ELR (cell line): ENCODE measurements around the gene CACUL1.

Experiments
- DNase-seq: peaks from one replicate; pipeline ENCODE4 v3.0.0-alpha.2; 2015; ENCODE audit warnings: low read depth

The CACUL1 gene

DNA sequence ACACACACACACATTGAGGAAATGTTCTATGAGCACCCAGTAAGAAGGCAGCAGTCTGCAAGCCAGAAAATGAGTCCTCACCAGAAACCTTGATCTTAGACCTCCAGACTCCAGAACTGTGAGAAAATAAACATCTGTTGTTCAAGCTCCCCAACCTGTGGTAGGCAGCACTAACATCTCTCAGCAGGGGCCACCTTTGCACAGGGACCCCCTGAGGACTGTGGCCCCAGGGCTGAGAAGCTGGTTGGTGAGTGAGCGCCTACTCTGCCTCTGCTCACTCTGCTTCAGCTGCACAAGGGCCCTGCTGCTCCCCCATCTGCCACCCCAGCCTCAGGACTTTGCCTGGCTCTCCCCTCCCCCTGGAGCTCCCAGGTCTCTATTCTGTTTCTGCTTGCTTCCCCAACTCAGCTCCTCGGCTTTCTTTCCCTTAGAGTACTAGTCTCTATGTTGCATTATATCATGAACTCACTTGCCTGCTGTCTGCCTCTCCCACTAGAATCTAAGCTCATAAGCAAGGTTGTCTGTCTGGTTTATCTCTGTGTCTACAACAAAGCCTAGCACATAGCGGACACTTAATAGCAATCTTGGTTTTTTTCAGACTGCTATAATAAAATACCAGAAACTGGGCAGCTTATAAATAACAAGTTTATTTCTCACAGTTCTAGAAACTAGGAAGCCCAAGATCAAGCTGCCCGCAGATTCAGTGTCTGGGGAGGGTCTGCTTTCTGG, 118.9 kb downstream of the CACUL1 start:
- no peak for DNase-seq

DNA sequence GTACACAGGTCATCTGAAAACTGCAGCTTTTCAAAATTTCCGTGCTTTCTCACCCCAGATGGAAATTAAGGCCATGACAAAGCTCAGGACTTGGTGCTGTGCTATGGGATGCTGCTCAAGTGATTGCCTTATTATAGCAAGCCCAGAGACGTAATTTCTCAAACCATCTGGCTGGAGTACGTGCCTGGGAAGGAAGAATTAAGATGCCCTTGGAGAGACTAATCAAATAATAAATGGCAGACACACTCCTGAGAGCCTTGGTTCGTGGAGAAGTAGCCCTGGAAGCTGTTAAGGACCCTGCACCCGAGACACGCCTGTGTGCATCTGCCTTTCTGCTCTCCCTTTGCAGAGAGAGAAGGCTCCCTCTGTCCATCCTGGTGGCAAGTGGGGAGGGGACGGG, 121.0 kb downstream of the CACUL1 start:
- no peak for DNase-seq

DNA sequence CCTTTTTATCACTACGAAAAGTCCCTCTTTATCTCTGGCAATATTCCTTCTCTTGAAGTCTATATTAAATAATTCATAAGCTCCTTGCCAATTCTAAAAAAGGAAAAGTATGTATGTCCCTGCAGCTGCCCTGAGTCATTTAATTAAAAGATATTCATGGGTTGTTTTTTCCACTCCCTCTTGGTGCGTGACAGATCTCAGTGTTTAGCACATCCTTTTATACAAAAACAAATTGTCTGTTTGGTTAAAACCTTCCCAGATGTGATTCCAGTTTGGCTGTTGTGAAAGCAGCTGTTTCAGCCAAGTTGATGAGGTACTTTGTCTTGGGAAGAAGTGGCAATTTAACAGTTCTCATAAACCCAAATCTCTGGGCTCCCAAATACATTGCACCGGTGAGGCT, 125.6 kb downstream of the CACUL1 start:
- no peak for DNase-seq

DNA sequence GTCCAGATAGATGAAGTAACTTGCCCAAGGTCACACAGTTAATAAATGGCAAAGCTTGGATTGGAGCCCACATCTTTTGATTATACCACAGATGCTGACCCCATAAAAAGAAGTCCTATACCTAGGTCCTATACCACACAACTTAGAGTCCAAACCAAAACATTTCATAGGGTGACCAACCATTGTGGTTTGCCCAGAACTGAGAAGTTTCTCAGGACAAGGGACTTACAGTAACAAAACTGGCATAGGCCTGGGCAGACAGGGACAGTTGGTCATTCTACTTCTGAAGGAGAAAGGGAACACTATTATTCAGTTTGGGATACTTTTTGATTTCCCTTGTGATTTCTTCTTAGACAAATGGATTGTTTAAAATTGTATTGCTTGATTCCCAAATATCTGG, 126.4 kb downstream of the CACUL1 start:
- no peak for DNase-seq

DNA sequence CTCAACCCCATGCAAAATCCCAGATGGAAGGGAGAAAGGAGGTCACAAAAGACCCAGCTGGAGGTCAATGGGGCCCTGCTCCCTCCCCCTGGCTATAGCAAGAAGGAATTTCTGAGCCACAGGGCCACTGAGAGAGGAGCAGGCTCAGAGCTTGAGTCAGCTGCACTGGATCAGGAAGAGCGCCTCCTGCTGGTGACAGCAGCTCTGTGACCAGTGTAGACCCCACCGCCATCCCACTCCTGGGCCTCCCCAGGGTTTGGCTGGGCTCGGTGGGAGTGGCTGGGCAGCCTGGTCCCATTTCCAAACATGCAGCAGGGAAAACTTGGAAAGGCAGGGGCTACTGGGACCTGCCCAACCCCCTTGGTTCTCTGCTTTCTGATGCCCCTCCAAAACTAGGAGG, 127.8 kb downstream of the CACUL1 start:
- DNase-seq, result no peak
